IMR-90 (cell line): ENCODE measurements around the gene ETV3L. TPM values are rescaled to one million over a fixed set of nuclear protein-coding genes. Genes with fewer than 3 reads are reported as not detected.

Source experiments
- ATAC-seq: fragments of 200-7000 bp; cut with Tn5 transposase; 2 replicates; pipeline ENCODE4 v1.9.1; 2020; ENCODE audit warnings: low read depth, mild to moderate bottlenecking, moderate library complexity
- BruUV-seq: library from RNA; stranded (reverse); fragments of 400-500 nt; replicated peaks from 2 replicates; lab custom pipeline; 2021; lab: Mats Ljungman, UMichigan
- CTCF ChIA-PET: fragments of 300-600 bp; formaldehyde crosslinking; extraction: SDS; loops from one replicate; lab custom pipeline; 2021; ENCODE audit warnings: antibody characterized with exemption; lab: Yijun Ruan, JAX
- POLR2A ChIA-PET: fragments of 300-600 bp; sonication (Branson Sonifier 250); formaldehyde crosslinking; loops from one replicate; lab custom pipeline; 2022; ENCODE audit warnings: antibody characterized with exemption; ENCODE audit not compliant: unreplicated experiment; lab: Charles Lee
- DNase-seq: peaks from one replicate; pipeline ENCODE4 v3.0.0; 2013
- H2AFZ ChIP-seq: replicated peaks from 2 replicates; pipeline ENCODE3; 2013; ENCODE audit warnings: low read length, mild to moderate bottlenecking; ENCODE audit not compliant: poor library complexity
- H2AK5ac ChIP-seq: 2 replicates; pipeline ENCODE4 v1.6.1; 2013; ENCODE audit warnings: low read depth, low read length, inconsistent platforms
- H2AK9ac ChIP-seq: replicated peaks from 2 replicates; pipeline ENCODE3; 2013; ENCODE audit warnings: mild to moderate bottlenecking, low read depth, low read length, moderate library complexity; ENCODE audit not compliant: poor library complexity
- H2BK120ac ChIP-seq: 2 replicates; pipeline ENCODE4 v1.6.1; 2013; ENCODE audit warnings: low read depth, low read length, inconsistent platforms
- H2BK15ac ChIP-seq: 3 replicates; pipeline ENCODE4 v1.6.1; 2013; ENCODE audit warnings: low read depth, low read length, inconsistent platforms
- H2BK20ac ChIP-seq: 2 replicates; pipeline ENCODE4 v1.6.1; 2013; ENCODE audit warnings: low read depth, mild to moderate bottlenecking, inconsistent platforms, low read length, moderate library complexity
- H2BK5ac ChIP-seq: 2 replicates; pipeline ENCODE4 v1.6.1; 2013; ENCODE audit warnings: mild to moderate bottlenecking, low read depth, low read length, inconsistent platforms; ENCODE audit not compliant: poor library complexity, severe bottlenecking
- H3K14ac ChIP-seq: replicated peaks from 2 replicates; pipeline ENCODE4 v1.6.1; 2013; ENCODE audit warnings: low read depth, low read length, inconsistent platforms
- H3K18ac ChIP-seq: 2 replicates; pipeline ENCODE4 v1.6.1; 2013; ENCODE audit warnings: low read depth, low read length, control low read depth
- H3K23ac ChIP-seq: 2 replicates; pipeline ENCODE4 v1.6.1; 2013; ENCODE audit warnings: low read depth, low read length, inconsistent platforms
- H3K27ac ChIP-seq: 2 replicates; pipeline ENCODE4 v1.5.1; 2013; ENCODE audit warnings: mild to moderate bottlenecking, control low read depth, low read length; ENCODE audit not compliant: insufficient read depth
- H3K27me3 ChIP-seq: 2 replicates; pipeline ENCODE4 v1.6.1; 2013; ENCODE audit warnings: low read length; ENCODE audit not compliant: control insufficient read depth, insufficient read depth
- H3K36me3 ChIP-seq: 2 replicates; pipeline ENCODE4 v1.6.1; 2013; ENCODE audit warnings: low read length, mixed read lengths; ENCODE audit not compliant: control insufficient read depth, insufficient read depth
- H3K4ac ChIP-seq: 2 replicates; pipeline ENCODE4 v1.6.1; 2013; ENCODE audit warnings: low read depth, low read length, inconsistent platforms
- H3K4me1 ChIP-seq: 2 replicates; pipeline ENCODE4 v1.6.1; 2013; ENCODE audit warnings: low read length, mixed read lengths; ENCODE audit not compliant: control insufficient read depth, insufficient read depth
- H3K4me2 ChIP-seq: 2 replicates; pipeline ENCODE4 v1.6.1; 2013; ENCODE audit warnings: low read depth, mild to moderate bottlenecking, control low read depth, low read length, moderate library complexity
- H3K4me3 ChIP-seq: 2 replicates; pipeline ENCODE4 v1.5.1; 2013; ENCODE audit warnings: low read depth, mild to moderate bottlenecking, control low read depth, low read length, moderate library complexity; ENCODE audit not compliant: insufficient read depth
- H3K56ac ChIP-seq: 2 replicates; pipeline ENCODE4 v1.6.1; 2013; ENCODE audit warnings: low read length, inconsistent platforms; ENCODE audit not compliant: insufficient read depth; ENCODE audit errors: extremely low read depth
- H3K79me1 ChIP-seq, 2 experiments: 2 replicates each; pipeline ENCODE4 v1.6.1; 2013; ENCODE audit warnings: low read length in 2 of 2, inconsistent platforms in 1 of 2, low read depth in 1 of 2
- H3K9ac ChIP-seq: 2 replicates; pipeline ENCODE4 v1.6.1; 2013; ENCODE audit warnings: low read depth, low read length, control low read depth
- H3K9me1 ChIP-seq: 2 replicates; pipeline ENCODE4 v1.6.1; 2013; ENCODE audit warnings: low read length, inconsistent platforms; ENCODE audit not compliant: insufficient read depth
- H3K9me3 ChIP-seq: 2 replicates; pipeline ENCODE4 v1.6.1; 2013; ENCODE audit warnings: low read length; ENCODE audit not compliant: control insufficient read depth, insufficient read depth
- H4K20me1 ChIP-seq: 2 replicates; pipeline ENCODE4 v1.6.1; 2013; ENCODE audit warnings: low read length, inconsistent platforms; ENCODE audit not compliant: insufficient read depth
- H4K5ac ChIP-seq: 2 replicates; pipeline ENCODE4 v1.6.1; 2013; ENCODE audit warnings: mild to moderate bottlenecking, low read depth, low read length, control low read depth
- H4K8ac ChIP-seq, 2 experiments: 2 replicates each; pipeline ENCODE4 v1.6.1; 2013; ENCODE audit warnings: low read depth in 2 of 2, low read length in 2 of 2, control low read depth in 1 of 2, inconsistent platforms in 1 of 2
- H4K91ac ChIP-seq: 2 replicates; pipeline ENCODE4 v1.6.1; 2013; ENCODE audit warnings: low read depth, low read length, inconsistent platforms; ENCODE audit not compliant: insufficient read depth
- CTCF ChIP-seq: conservative IDR thresholded peaks from 2 replicates; pipeline ENCODE4 v1.5.1; 2012; ENCODE audit warnings: mild to moderate bottlenecking, low read depth, low read length, improper control_type of control experiment
- FOS ChIP-seq: fragments of 150-350 bp; IDR thresholded peaks from 2 replicates; pipeline ENCODE4 v1.6.1; 2016; ENCODE audit warnings: low read depth, low read length
- POLR2A ChIP-seq: IDR thresholded peaks from 2 replicates; pipeline ENCODE4 v1.6.1; 2012; ENCODE audit warnings: mild to moderate bottlenecking, low read depth, low read length
- WGBS, 2 experiments: methylation state at CpG; one replicate each; pipeline versions ENCODE4 v1.1.5 to v1.1.7; 2013; ENCODE audit warnings: missing lambda C conversion rate in 2 of 2; ENCODE audit not compliant: insufficient read length in 1 of 2; ENCODE audit errors: extremely low coverage in 2 of 2; 5-methylcytosine and 5-hydroxymethylcytosine counted together
- dilution Hi-C: fragments of 300-500 bp; cut with HindIII; formaldehyde crosslinking; loops from one replicate; pipeline ENCODE4 v1.14.3; 2018; ENCODE audit warnings: low sequenced_read_pairs; ENCODE audit not compliant: unreplicated experiment
- in situ Hi-C: fragments of 300-500 bp; cut with MboI; formaldehyde crosslinking; loops from 3 replicates; pipeline ENCODE4 v1.14.3; 2019; ENCODE audit warnings: low sequenced_read_pairs, inconsistent platforms, mixed read lengths
- intact Hi-C: fragments of 100-400 bp; cut with micrococcal nuclease; formaldehyde crosslinking; loops from 2 replicates; pipeline ENCODE4 v1.10.0; 2022
- polyA plus RNA-seq, 3 experiments: library from polyadenylated mRNA; depleted of rRNA; stranded (reverse); fragments of >200 nt; gene quantifications; 2 replicates each; pipeline ENCODE4 v1.2.3, GENCODE V29; 2012; ENCODE audit warnings: low replicate concordance in 1 of 3
- total RNA-seq: library from RNA; depleted of rRNA; stranded (reverse); fragments of >200 nt; gene quantifications from 2 replicates; pipeline ENCODE4 v1.2.3, GENCODE V29; 2012
- TF ChIP-seq, protein P1 (sequence below): fragments of 150-350 bp; IDR thresholded peaks from 2 replicates; pipeline ENCODE4 v1.6.1; 2017; ENCODE audit warnings: mild to moderate bottlenecking, antibody characterized with exemption, low read length, low read depth

The ETV3L gene
- total and polyA plus RNA-seq, 2 of the 4 experiments (the other 2 are of a cell fraction): not detected

- Histone ChIP-seq H2AK5ac (no peak overlapping the region), H3K4me2 (peak overlapping the region; percentile 96), H3K9me3 (no peaks in the 10 kb centered on the region), H3K4me1 (peaks cover 4% of the 10 kb centered on the region), H3K18ac (no peak overlapping the region), H2BK5ac (no peak overlapping the region), H2AFZ (no peak overlapping the region), H3K36me3 (peaks cover 26% of the 10 kb centered on the region), H3K14ac (peak overlapping the region; percentile 38), H2BK20ac (no peak overlapping the region), H3K4me3 (peak overlapping the region; percentile 91), H4K91ac (0 out of 2 replicates have a peak overlapping the region, but pooled peaks have one; percentile 14), H3K56ac (no peak overlapping the region; the same call in 1 of the 2 replicates), H2AK9ac (peak overlapping the region; percentile 22), H2BK120ac (no peak overlapping the region), H4K8ac (no peak overlapping the region), H3K9ac (peak overlapping the region; percentile 78), H4K20me1 (peaks cover 24% of the 10 kb centered on the region), H3K23ac (peak overlapping the region; percentile 49; the same call in 1 of the 2 replicates), H3K4ac (peak overlapping the region; percentile 93; the same call in 1 of the 2 replicates), H3K27me3 (no peaks in the 10 kb centered on the region), H2BK15ac (no peak overlapping the region), H3K79me1 (peaks cover 21 to 39% of the 10 kb centered on the region in 2 experiments), H3K27ac (no peak overlapping the region), H3K9me1 (peaks cover 2% of the 10 kb centered on the region; the same call in 1 of the 2 replicates), H4K5ac (no peak overlapping the region)
- dilution Hi-C loops (no loop called here), intact Hi-C loops (loop anchor here (5.0 kb wide), 1 partner anchor 45 kb away; no protein-coding TSS in a partner anchor), in situ Hi-C loops (no loop called here)
- WGBS, 2 experiments: no CpG with 5 or more reads among the region's 4 CpGs
- BruUV-seq: TSS peak; percentile 56
- ATAC-seq (no peak), DNase-seq (peak; percentile 28)
- TF ChIP-seq CTCF: no peak
- no peak for TF ChIP-seq FOS
- TF ChIP-seq, protein P1, sequence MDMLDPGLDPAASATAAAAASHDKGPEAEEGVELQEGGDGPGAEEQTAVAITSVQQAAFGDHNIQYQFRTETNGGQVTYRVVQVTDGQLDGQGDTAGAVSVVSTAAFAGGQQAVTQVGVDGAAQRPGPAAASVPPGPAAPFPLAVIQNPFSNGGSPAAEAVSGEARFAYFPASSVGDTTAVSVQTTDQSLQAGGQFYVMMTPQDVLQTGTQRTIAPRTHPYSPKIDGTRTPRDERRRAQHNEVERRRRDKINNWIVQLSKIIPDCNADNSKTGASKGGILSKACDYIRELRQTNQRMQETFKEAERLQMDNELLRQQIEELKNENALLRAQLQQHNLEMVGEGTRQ: no peak
- TF ChIP-seq POLR2A: no peak
- CTCF ChIA-PET: interaction anchor here (1.4 kb wide), 1 partner anchor 47 kb away, joined by 5 read pairs; no protein-coding TSS in a partner anchor
- POLR2A ChIA-PET: no interaction called here
These were observed 37.4 kb upstream of the ETV3L start for GRCh38 chr1:157137046-157137407.
